Natural killer cell treated with Interleukin-12 subunit alpha and Interleukin-12 subunit beta and Interleukin-15 and Interleukin-18, amount 100 ng/mL, for 72 hours (primary cell): Measurements from ENCODE around the gene GRIN2A. TPM values are rescaled to one million over a fixed set of nuclear protein-coding genes. Genes with fewer than 3 reads are reported as not detected.

Source experiments
- ATAC-seq, 2 donors: fragments of 150-1000 bp; cut with Tn5 transposase in 1 of 2; sonication (Bioruptor Pico), chemical (Tn5 transposase) in 1 of 2; 2 replicates each; pipeline ENCODE4 v1.10.0; 2021
- DNase-seq: peaks from one replicate; pipeline ENCODE4 v3.0.0; 2022; ENCODE audit warnings: low spot score
- H3K27ac Mint-ChIP-seq, 2 donors: 1 replicate in 1 of 2; 2 replicates in 1 of 2; pipeline ENCODE4 v1.8.0; 2022; ENCODE audit warnings: mixed read lengths in 2 of 2, mild to moderate bottlenecking in 1 of 2, moderate library complexity in 1 of 2
- H3K27me3 Mint-ChIP-seq, 2 donors: 1 replicate in 1 of 2; 2 replicates in 1 of 2; pipeline ENCODE4 v1.8.0; 2022; ENCODE audit warnings: mixed read lengths in 2 of 2
- H3K36me3 Mint-ChIP-seq: one replicate; pipeline ENCODE4 v1.8.0; 2022; ENCODE audit warnings: mixed read lengths
- H3K4me1 Mint-ChIP-seq, 2 donors: 1 replicate in 1 of 2; 2 replicates in 1 of 2; pipeline ENCODE4 v1.8.0; 2022; ENCODE audit warnings: low read depth in 2 of 2, mixed read lengths in 2 of 2, mild to moderate bottlenecking in 1 of 2
- H3K4me3 Mint-ChIP-seq: one replicate; pipeline ENCODE4 v1.8.0; 2022; ENCODE audit warnings: mixed read lengths
- H3K9me3 Mint-ChIP-seq: 2 replicates; pipeline ENCODE4 v1.8.0; 2022; ENCODE audit warnings: mixed read lengths
- total RNA-seq, 2 donors: library from RNA; stranded (reverse); gene quantifications; one replicate each; pipeline ENCODE4 v1.2.3, GENCODE V29; 2022

Gene GRIN2A
- total RNA-seq, 2 donors from 2014 or later = not detected

DNA sequence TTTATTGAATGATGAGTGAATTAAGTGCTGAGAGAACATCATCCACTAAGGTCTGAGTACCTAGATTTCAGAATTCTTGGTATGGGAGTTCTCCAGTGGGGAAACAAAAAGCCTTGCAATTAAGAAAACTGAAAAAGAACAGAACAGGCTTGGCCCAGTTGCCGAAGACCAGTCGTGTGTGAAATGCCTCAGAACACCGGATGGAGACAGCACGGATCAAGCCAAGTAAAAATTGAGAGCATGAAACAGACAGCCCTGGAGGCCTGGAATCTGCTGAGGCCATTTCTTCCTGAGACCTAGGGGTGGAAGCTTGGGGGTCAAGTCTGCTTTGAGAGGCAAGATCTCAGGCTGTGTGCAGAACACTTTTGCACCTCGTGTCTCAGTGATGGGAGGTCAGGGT lies 43.3 kb downstream of the GRIN2A start:
- H3K27me3 Mint-ChIP-seq = peaks cover 0 to 14% of the 10 kb centered on the region in 2 donors
- no peaks in the 10 kb centered on the region for H3K4me1 Mint-ChIP-seq
- ATAC-seq (no peak), DNase-seq (no peak)
- no peaks in the 10 kb centered on the region for H3K36me3 Mint-ChIP-seq
- no peak overlapping the region for H3K27ac Mint-ChIP-seq
- H3K9me3 Mint-ChIP-seq = no peaks in the 10 kb centered on the region
- no peak overlapping the region for H3K4me3 Mint-ChIP-seq

DNA sequence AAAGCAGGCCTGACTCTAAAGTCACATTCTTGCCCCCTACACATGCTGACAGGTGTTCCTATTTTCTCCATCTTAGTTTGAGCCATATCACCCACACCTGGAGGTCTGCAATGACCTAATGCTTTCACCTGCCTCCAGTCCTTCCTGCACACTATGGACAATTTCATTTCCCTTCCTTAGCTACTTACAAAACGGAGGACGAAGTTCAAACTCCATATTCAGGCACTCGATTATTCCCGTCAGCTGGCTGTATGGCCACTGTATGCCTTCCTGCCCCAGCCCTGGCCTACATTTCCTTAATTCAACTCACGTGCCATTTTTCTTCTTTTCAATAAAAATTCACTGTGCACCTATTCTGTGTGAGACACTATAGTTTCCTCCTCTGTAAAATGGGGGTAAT lies 44.9 kb downstream of the GRIN2A start:
- DNase-seq = no peak
- peaks cover 0 to 8% of the 10 kb centered on the region in 2 donors for H3K27me3 Mint-ChIP-seq
- H3K27ac Mint-ChIP-seq = no peak overlapping the region
- no peaks in the 10 kb centered on the region for H3K9me3 Mint-ChIP-seq
- H3K36me3 Mint-ChIP-seq = no peaks in the 10 kb centered on the region
- ATAC-seq = no peak
- H3K4me1 Mint-ChIP-seq = no peaks in the 10 kb centered on the region
- H3K4me3 Mint-ChIP-seq = no peak overlapping the region

DNA sequence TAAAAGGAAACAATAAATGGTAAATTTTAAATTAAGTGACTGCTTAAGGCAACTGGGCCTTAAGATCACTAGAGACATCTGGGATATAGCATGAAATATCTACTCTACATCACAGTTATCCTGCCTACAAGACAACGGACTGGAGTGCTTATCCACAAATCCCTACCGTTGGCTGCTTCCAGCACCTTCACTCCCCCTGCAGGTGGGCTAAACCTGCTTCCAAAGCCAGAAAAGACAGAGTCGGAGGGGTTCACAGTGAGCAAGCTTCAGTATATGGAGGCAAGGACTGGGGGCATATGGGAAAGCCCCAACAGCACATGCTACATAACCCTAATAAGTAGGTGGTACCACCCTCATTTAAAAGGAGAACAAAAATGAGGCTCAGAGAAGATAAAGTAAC lies 45.3 kb downstream of the GRIN2A start:
- H3K27me3 Mint-ChIP-seq = peaks cover 0 to 3% of the 10 kb centered on the region in 2 donors
- DNase-seq (no peak), ATAC-seq (no peak)
- no peaks in the 10 kb centered on the region for H3K9me3 Mint-ChIP-seq
- H3K36me3 Mint-ChIP-seq = no peaks in the 10 kb centered on the region
- no peak overlapping the region for H3K4me3 Mint-ChIP-seq
- no peak overlapping the region for H3K27ac Mint-ChIP-seq
- no peaks in the 10 kb centered on the region for H3K4me1 Mint-ChIP-seq

DNA sequence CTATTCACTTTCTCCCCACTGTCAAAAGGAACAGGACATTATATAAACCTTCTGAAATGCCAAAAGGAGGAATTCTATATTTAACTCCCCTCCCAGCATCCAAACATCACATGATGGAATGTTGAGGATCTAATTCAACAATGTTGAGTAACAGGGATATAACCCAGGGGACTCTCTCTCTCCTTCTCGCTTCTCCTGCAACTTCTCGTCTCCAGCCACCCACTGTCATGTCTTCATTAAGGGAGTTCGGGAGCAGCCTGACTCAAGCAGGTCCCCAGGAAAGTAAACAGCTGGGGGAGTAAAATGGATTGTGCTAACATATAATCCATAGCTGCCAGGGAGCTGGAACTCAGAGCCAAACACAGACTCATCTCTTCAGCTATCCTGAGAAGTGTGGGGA lies 51.7 kb downstream of the GRIN2A start:
- no peaks in the 10 kb centered on the region for H3K36me3 Mint-ChIP-seq
- peaks cover 2 to 19% of the 10 kb centered on the region in 2 donors for H3K27me3 Mint-ChIP-seq
- no peaks in the 10 kb centered on the region for H3K4me1 Mint-ChIP-seq
- no peak overlapping the region for H3K27ac Mint-ChIP-seq
- DNase-seq (no peak), ATAC-seq (no peak)
- H3K4me3 Mint-ChIP-seq = no peak overlapping the region
- no peaks in the 10 kb centered on the region for H3K9me3 Mint-ChIP-seq

DNA sequence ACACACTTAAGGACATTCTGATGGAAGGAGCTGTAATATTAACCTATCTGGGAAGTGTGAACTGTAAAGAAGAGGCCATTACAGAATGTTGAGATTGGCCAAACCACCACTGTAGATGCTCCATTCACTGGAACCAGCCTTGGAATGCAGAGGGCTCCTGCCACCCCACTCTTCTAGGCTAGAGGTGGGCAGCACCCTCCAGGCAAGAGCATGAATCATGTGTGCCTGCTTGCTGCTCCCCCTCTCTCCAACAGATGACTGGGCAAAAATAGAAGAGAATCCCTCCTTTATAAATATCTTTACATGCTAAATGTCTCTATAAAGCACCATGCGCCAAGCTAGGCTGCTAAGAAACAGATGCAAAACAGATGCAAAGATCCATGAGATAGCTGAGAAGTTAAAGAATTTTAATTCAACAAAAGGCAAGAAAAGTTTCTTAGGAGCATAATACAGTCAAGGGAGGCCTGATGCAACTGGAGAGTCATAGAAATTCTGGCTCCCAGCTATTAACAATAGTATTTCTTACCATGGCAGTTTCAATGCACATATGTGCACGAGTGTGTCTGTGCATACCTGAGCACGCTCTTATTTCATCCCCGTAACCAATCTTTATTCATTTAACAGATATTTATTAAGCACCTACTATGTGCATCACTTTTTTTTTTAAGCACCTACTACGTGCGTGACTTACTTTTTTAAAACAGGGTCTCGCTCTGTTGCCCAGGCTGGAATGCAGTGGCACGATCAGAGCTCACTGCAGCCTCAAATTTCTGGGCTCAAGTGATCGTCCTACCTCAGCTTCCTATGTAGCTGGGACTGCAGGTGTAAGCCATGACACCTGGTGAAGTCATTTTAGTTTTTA lies 53.6 kb downstream of the GRIN2A start:
- no peaks in the 10 kb centered on the region for H3K36me3 Mint-ChIP-seq

DNA sequence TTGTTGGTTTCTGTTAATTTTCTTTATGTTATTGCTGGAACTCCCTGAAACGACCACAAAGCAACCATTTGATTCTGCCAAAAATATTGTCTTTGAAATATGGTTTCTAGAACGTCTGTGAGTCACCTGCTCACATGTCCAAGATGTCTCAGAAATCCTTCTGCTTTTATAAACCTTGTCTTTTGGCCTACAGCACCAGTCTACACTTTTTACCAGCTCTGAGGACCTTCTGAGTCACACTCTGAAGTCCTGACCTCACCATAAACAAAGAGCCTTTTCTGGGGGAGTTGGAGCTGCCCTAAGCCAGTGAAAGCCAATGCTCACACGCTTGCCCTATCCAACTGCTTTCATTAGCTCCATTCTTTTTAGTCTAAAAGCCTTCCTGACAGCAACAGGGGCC lies 55.5 kb downstream of the GRIN2A start:
- no peak for DNase-seq
- H3K4me3 Mint-ChIP-seq = no peak overlapping the region

More for the DNA sequence above, 53.6 kb downstream of the GRIN2A start:
- ATAC-seq (no peak), DNase-seq (no peak)
- no peaks in the 10 kb centered on the region for H3K4me1 Mint-ChIP-seq
- peaks cover 2 to 28% of the 10 kb centered on the region in 2 donors for H3K27me3 Mint-ChIP-seq
- no peak overlapping the region for H3K4me3 Mint-ChIP-seq
- no peak overlapping the region for H3K27ac Mint-ChIP-seq
- no peaks in the 10 kb centered on the region for H3K9me3 Mint-ChIP-seq

DNA sequence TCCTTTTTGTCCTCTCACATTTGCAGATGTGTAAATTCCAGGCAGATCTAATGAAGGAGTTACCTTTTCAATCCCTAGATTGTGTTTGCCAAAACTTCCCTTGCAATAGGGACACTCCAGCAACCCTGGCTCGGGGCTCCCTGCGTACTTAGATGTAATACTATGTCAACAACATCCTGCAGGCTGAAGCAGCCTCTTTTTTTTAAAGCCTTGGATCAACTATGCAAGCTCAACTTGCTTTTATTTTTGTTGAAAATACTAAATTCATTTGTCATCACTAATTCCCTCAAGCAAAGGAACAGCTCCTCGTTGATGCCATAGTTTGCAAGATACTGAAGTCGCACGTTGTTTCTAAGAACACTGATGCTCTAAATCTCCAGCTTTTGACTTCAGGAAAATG lies 59.1 kb downstream of the GRIN2A start:
- Mint-ChIP-seq H3K4me3 (no peak overlapping the region), H3K36me3 (no peaks in the 10 kb centered on the region), H3K27ac (no peak overlapping the region), H3K4me1 (no peaks in the 10 kb centered on the region), H3K27me3 (peaks cover 13 to 28% of the 10 kb centered on the region in 2 donors), H3K9me3 (peaks cover 2% of the 10 kb centered on the region)
- DNase-seq (no peak), ATAC-seq (no peak)

More for the DNA sequence above, 55.5 kb downstream of the GRIN2A start:
- Mint-ChIP-seq H3K36me3 (no peaks in the 10 kb centered on the region), H3K9me3 (no peaks in the 10 kb centered on the region), H3K27me3 (peaks cover 2 to 29% of the 10 kb centered on the region in 2 donors), H3K27ac (no peak overlapping the region), H3K4me1 (no peaks in the 10 kb centered on the region)
- ATAC-seq = no peak

DNA sequence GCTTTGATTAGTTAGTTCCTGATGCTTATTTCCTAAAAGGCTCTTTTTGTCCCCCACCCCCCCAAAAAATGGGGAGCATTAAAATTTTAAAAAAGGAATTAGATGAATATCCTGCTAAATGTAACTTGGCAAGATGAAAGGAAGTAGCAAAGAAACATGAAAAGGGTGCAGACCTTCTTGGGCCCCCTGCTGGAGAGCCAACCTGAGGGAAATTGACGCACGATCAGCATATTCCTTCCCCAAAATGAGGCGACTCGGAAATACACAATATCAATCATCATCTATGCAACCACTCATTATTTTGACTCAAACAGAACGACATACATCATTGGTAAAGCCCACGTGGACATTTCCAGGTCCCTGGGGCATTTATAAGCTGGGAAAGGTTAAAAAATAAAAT lies 59.7 kb downstream of the GRIN2A start:
- H3K27ac Mint-ChIP-seq = no peak overlapping the region
- H3K36me3 Mint-ChIP-seq = no peaks in the 10 kb centered on the region
- peaks cover 2% of the 10 kb centered on the region for H3K9me3 Mint-ChIP-seq
- DNase-seq (no peak), ATAC-seq (no peak)
- H3K27me3 Mint-ChIP-seq = peaks cover 13 to 24% of the 10 kb centered on the region in 2 donors
- H3K4me1 Mint-ChIP-seq = no peaks in the 10 kb centered on the region
- no peak overlapping the region for H3K4me3 Mint-ChIP-seq

DNA sequence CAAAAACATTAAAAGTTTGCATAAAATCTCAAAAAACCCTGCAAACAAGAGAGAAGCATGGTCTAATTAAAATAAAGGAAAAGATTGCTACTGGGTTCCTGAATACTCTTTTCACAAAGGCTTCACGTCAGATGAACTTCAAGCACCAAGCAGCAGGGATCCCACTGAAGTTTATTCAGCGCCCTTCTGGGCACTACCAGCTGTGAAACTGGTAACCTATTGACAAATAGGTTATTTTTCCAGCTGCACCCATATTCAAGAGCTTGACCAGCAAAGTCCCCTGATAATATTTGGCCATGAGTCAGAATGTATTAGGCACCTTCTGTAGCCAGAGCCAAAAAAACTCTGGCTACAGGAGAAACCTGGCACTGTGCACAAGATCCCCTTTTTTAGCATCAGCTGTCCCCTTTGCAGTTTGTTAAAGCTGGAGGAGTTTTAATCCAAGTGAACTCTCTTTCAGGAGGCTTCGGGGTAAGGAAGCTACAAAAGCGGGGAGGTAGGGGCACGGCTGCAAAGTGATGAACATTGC lies 60.3 kb downstream of the GRIN2A start:
- Mint-ChIP-seq H3K9me3 (peaks cover 2% of the 10 kb centered on the region), H3K27me3 (peaks cover 13 to 24% of the 10 kb centered on the region in 2 donors), H3K36me3 (no peaks in the 10 kb centered on the region), H3K4me1 (no peaks in the 10 kb centered on the region), H3K27ac (no peak overlapping the region), H3K4me3 (no peak overlapping the region)
- no peak for DNase-seq
- ATAC-seq = no peak

DNA sequence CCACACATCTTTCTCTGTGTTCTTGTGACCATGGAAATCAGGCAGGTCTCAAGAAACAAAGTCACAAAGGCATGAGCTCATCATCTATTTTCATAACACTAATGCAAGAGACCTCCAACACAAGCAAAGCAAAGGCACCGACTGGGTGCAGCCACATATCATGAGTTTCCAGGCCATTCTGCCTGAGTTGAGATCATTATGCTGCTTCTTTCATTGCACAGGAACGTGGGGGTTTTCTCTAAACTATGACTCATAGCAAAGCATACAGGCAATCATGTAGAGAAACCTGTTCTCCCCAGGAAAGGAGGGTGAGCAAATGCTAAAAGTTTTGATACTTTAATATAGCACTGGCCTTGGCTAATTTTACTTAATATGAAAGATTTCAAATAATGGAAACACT lies 60.7 kb downstream of the GRIN2A start:
- ATAC-seq (no peak), DNase-seq (no peak)
- H3K9me3 Mint-ChIP-seq = peaks cover 2% of the 10 kb centered on the region
- no peaks in the 10 kb centered on the region for H3K36me3 Mint-ChIP-seq
- no peak overlapping the region for H3K4me3 Mint-ChIP-seq
- no peak overlapping the region for H3K27ac Mint-ChIP-seq
- peaks cover 12 to 24% of the 10 kb centered on the region in 2 donors for H3K27me3 Mint-ChIP-seq
- H3K4me1 Mint-ChIP-seq = no peaks in the 10 kb centered on the region

DNA sequence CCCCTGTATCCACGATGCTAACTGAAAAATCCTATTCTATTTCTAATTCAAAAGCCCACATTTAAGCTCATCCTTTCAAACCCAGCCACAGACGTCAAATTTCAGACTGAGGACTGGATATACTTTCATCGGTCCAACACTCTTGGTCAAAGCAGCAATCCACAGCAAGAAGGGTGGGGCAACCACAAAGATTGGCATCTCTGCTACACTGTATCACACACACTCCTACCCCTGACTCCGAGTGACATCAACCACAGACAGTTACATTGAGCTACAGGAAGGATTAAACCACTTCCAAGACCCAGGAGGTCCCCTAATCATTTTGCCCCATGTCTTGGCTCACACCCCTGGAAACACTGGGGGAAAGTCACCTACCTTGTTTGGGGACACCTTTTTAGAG lies 61.3 kb downstream of the GRIN2A start:
- Mint-ChIP-seq H3K4me3 (no peak overlapping the region), H3K9me3 (peaks cover 2% of the 10 kb centered on the region), H3K27me3 (peaks cover 12 to 24% of the 10 kb centered on the region in 2 donors), H3K36me3 (no peaks in the 10 kb centered on the region), H3K4me1 (no peaks in the 10 kb centered on the region), H3K27ac (no peak overlapping the region)
- DNase-seq (no peak), ATAC-seq (no peak)

DNA sequence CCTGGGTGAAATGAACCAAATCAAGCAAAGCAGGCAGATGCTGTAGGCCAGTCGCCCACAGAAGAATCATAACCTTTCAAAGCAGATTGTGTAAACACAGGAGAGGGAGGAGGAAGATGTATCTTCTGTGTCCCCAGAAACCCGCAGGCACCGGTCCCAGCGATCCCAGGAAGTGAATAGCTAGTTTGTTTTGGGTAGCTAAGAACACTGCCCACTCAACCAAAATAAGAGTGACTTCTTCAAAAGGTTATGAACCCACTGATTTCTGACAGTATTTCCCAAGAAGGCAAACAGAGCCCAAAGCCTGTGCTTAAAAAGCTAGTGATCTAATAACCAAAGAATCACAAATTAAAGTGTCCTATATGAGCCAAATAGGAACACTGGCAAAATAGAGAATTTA lies 67.8 kb downstream of the GRIN2A start:
- Mint-ChIP-seq H3K27me3 (peaks cover 0 to 2% of the 10 kb centered on the region in 2 donors), H3K27ac (no peak overlapping the region), H3K4me1 (no peaks in the 10 kb centered on the region), H3K9me3 (no peaks in the 10 kb centered on the region), H3K4me3 (no peak overlapping the region), H3K36me3 (no peaks in the 10 kb centered on the region)
- ATAC-seq (no peak), DNase-seq (no peak)

DNA sequence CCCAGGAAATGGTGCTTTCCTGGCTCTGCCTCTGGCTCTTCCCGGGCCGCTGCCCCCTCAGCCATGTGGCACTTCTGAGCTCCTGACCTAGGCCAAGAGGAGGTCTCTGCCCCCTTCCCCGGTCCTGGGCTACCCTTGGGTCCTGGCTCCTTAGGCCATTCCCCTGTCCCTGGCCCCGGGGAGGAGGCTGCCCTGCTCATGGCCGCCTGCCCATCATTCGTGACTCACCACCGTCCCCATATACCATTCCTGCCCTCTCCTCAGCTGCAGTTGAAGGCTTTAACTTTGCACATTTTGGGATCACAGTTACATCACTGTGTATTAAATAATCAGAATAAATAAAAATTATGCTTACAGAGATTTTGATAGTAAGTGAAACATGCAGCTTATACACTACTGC lies 69.0 kb downstream of the GRIN2A start:
- H3K9me3 Mint-ChIP-seq = no peaks in the 10 kb centered on the region

DNA sequence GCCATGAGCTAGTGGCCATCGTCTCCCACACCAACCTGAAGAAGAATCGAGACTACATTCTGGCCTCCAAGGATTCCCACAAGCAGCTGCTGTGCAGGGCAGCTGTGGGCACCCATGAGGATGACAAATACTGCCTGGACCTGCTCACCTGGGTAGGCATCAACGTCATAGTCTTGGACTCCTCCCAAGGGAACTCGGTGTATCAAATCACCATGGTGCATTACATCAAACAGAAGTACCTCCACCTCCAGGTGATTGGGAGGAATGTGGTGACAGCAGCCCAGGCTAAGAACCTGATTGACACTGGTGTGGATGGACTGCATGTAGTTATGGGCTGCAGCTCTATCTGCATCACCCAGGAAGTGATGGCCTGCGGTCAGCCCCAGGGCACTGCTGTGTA lies 70.2 kb downstream of the GRIN2A start:
- no peak overlapping the region for H3K4me3 Mint-ChIP-seq
- H3K27ac Mint-ChIP-seq = no peak overlapping the region
- H3K27me3 Mint-ChIP-seq = peaks cover 2 to 7% of the 10 kb centered on the region in 2 donors
- ATAC-seq (no peak), DNase-seq (no peak)
- no peaks in the 10 kb centered on the region for H3K36me3 Mint-ChIP-seq
- H3K9me3 Mint-ChIP-seq = no peaks in the 10 kb centered on the region
- no peaks in the 10 kb centered on the region for H3K4me1 Mint-ChIP-seq

More for the DNA sequence above, 69.0 kb downstream of the GRIN2A start:
- ATAC-seq = no peak
- DNase-seq = no peak
- Mint-ChIP-seq H3K27me3 (peaks cover 0 to 2% of the 10 kb centered on the region in 2 donors), H3K4me1 (no peaks in the 10 kb centered on the region), H3K27ac (no peak overlapping the region), H3K36me3 (no peaks in the 10 kb centered on the region), H3K4me3 (no peak overlapping the region)
